Measurements from ENCODE around the gene DEUP1. TPM values are rescaled to one million over a fixed set of nuclear protein-coding genes. Genes with fewer than 3 reads are reported as not detected.

The DEUP1 gene
- total RNA-seq, 4 donors from 2014 or later: not detected

DNA sequence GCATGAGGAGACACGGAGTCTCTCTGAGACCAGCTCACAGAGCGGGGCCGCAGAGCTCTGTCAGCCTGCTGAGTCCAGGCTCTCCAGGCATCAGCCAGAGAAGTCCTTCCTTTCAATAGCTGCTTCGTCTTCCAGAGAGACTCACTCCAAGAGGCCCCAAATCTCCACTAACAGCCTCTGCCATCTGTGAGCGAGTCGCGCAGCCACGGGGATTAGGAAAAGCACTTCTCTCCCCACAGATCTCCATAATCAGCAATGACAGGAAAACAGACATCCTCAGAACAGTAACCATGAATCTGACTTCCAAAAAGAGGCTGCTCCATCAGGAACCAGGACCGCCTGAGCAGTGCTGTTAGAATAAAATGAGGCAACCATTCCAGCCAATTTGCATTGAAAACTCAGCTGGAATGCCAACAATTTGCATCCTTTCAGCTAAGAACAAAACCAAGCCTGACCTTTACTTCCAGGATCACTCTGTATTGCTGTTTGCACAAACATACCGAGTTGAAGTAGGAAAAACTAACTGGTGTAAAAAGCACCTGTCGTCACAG lies 147.2 kb downstream of the DEUP1 start:
- no peak for TF ChIP-seq CTCF (IDR thresholded peaks at IDR 0.05; ENCODE audit: low read depth)

- no peak for TF ChIP-seq CTCF (IDR thresholded peaks at IDR 0.05; ENCODE audit: low read depth)
Measured at GRCh38 chr11:93478841-93479240, 148.3 kb downstream of the DEUP1 start.

DNA sequence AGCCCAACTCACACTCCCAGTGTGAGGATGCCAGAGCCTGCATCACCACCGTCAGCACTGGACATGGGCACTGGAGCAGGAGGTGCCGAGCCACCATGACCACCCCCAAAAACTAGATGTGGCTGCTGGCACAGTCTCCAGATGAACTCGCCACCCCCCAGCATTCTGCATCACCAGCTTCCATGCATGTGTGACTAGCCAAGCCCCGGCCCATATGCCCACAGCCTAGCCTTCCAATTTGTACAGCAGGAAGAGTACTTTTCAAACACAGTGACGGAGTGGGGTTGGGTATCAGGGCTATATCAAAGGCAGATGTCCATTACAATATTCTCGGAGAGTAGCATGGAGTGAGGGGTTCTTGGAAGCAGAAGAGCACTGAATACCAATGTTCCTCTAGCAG lies 149.7 kb downstream of the DEUP1 start:
- no peak for TF ChIP-seq CTCF (IDR thresholded peaks at IDR 0.05; ENCODE audit: low read depth)

DNA sequence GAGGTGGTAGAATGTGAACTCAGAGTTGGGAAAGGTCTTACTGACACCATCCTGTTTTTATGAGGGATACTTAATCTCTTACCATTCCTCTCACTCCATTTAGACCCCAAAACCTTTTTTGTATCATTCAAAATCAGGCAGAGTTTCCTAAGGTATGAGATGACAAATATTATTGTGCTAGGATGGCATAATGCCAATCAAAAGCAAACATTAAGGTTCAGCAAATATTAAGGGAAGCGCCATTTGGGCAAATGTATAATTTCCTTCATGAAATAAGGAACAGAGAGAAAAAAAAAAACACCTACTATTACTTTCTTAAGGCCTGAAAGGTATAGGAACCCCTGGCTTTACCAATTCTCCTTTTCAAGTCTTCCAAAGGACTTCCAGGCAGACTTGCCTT lies 150.2 kb downstream of the DEUP1 start:
- TF ChIP-seq CTCF (IDR thresholded peaks at IDR 0.05; ENCODE audit: low read depth): no peak

- no peak for TF ChIP-seq CTCF (IDR thresholded peaks at IDR 0.05; ENCODE audit: low read depth)
Measured at GRCh38 chr11:93481279-93481678, 150.7 kb downstream of the DEUP1 start.

GRCh38 chr11:93481696-93482095 lies 151.2 kb downstream of the DEUP1 start:
- no peak for TF ChIP-seq CTCF (IDR thresholded peaks at IDR 0.05; ENCODE audit: low read depth)

- TF ChIP-seq CTCF (IDR thresholded peaks at IDR 0.05; ENCODE audit: low read depth): no peak
Measured at GRCh38 chr11:93482556-93482955, 152.0 kb downstream of the DEUP1 start.

Data from subcutaneous adipose tissue (tissue), 4 donors.